MV-4-11 (cell line): ENCODE data around the gene GRIK5.

Experiments used
- DNase-seq: peaks from one replicate; lab custom pipeline; 2025; lab: John Stamatoyannopoulos, UW

GRIK5 gene

DNA sequence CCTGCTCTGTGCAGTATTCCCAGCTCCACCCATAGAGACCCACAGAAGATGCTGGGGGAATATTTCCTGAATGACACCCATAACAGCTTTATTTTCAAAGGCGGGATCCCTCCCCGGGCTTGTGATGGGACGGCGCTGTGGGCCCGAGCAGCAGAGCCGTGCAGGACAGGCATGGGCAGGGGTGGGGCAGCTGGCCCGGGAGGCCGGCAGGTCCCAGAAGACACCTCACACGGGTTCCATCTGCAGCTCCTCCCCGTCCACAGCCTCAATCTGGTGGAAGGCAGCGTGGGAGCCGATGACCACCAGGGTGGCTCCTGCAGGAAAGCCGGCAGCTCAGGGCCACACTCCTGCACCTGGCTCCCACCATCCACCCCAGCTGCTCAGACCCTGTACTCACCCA, 113.4 kb downstream of the GRIK5 start:
- DNase-seq = no peak

DNA sequence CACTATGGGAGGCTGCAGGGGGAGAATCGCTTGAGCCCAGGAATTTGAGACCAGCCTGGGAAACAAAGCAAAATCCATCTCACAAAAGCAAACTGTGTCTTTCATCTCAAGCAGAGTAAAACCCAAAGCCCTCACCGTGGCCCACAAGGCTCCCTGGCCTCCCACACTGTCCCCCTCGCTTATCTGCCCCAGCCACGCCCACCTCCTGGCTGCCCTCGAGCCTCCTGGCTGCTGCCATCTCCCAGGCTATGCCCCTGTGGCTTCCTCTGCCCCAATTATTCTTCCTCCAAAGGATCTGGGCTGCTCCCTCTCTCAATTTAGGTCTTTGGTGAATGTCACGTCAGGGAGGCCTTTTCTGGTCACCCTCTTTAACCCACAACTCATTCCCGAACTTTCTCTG, 114.5 kb downstream of the GRIK5 start:
- no peak for DNase-seq

DNA sequence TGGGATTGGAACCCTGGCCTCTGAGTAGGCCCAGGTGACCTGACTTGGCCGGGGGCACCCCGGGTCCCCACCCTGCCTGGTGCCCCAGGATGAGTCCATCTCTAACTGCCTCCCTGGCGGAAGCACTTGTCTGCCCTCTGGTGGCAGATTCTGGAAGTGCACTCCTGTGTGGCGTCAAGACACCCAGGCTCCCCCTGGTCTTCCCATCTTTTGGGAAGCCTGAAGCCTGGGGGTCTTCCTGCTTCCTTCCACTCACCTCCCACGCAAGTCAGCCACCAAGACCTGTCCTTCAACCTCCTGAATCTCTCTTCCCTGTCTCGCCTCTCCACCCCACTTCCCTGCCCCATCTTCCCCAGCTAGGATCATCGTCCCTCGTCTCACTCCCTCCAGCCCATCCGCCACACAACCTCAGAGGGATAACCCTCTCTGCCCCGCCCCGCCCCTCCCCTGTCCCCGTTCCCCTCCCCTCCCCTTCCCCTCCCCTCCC, 118.3 kb downstream of the GRIK5 start:
- DNase-seq = peak; percentile 61
